Epithelial cell of proximal tubule (primary cell): ENCODE data around the gene SPINK8. TPM values are rescaled to one million over a fixed set of nuclear protein-coding genes. Genes with fewer than 3 reads are reported as not detected.

Source experiments
- DNase-seq: peaks from one replicate; pipeline ENCODE4 v3.0.0-alpha.2; 2011; ENCODE audit warnings: low read depth
- H3K4me3 ChIP-seq: 2 replicates; pipeline ENCODE4 v1.5.1; 2011; ENCODE audit warnings: low read depth, mild to moderate bottlenecking, low read length
- CTCF ChIP-seq: conservative IDR thresholded peaks from 2 replicates; pipeline ENCODE4 v1.5.1; 2012; ENCODE audit warnings: low read depth, mild to moderate bottlenecking, low read length
- total RNA-seq: library from RNA; depleted of rRNA; stranded (reverse); fragments of >200 nt; gene quantifications from 2 replicates; pipeline ENCODE4 v1.2.3, GENCODE V29; 2015

The SPINK8 gene
- total RNA-seq, 1 donor from 2014 or later = not detected

- DNase-seq = no peak
- no peak overlapping the region for H3K4me3 ChIP-seq
- TF ChIP-seq CTCF = no peak
Measured at GRCh38 chr3:48320996-48321395, 12.5 kb downstream of the SPINK8 start.

DNA sequence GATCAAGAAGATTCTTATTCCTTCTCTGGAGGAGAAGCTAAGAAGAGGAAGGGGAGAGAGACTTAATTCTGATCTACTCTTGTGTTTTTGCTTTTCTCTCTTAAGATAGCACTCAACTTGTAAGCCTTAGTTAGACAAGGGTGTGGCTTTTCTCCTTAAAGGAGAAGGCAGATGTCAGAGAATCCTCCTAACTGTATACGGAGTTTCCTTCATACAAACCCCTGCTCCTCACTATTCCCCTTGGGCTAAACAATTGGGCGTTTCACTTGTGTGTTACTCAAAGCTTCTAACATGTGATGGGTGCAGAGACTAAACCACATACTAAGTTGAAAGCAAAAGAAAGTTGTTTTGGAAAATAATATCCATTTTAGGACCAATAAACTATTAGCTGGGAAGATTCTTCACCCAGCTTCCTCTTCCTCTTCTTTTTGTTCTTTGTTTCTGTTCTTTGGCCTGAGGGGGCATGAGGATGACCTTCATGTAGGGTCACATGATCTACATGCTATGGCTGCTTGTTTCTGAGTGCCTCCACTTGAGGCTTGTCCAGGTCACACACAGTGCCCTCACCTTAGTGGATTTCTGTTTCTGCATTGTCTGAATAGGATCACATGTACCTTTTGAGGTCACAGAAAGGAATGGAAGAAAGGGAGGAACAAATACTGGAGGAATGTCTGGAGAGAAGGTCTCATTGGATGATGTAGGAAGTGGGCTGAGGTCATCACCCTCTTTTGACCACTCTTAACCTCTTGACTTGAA, 14.6 kb downstream of the SPINK8 start:
- no peak overlapping the region for H3K4me3 ChIP-seq
- TF ChIP-seq CTCF = no peak
- DNase-seq = no peak

DNA sequence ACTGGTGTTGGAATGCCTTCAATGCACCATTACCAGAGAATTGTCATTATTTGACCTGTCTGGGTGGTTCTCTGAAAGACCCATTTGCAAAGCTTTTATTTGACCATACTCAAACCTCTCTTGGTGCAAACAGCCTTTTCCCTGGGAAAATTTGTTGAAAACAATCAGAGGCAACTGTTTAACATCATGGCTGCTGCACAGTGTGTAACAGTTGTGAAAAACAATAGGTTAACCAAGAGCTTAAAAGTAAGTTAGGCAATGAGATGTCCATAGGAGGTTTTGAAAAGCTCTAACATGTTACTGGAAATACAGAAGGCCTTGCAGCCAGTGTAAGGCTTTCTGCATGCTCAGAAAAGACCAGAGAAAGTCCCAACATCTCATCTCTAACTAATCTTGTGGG, 18.9 kb downstream of the SPINK8 start:
- no peak overlapping the region for H3K4me3 ChIP-seq
- TF ChIP-seq CTCF = no peak
- no peak for DNase-seq

DNA sequence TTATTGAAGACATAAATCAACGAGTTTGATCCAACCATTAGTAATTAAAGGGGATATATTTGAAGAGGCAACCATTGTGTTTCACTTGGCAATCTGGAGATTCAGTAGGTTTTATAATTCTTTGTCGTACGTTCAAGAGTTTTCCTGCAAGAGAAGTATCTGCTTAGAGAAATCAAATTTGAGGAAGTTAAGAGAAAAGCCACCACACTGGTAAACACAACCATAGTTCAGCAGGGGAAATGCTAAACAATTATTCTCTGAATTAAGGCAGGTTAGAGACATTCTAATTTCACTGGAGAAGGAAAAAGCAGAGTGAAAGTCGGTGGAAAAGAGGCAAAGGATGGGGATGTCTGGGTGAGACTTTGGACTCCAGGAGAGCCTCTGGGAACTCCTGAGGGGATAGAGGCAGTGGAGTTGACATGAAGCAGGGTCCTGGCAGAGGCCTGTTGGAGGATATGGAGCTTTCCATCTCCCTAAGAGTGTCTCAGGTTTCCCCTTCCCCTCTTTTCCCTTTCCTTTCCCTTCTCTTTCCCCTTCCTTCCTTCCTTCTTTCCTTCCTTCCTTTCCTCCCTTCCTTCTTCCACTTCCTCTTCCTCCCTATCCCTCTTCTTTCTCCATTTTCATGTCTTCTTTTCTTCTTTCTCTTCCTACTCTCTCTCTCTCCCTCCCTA, 26.5 kb downstream of the SPINK8 start:
- no peak for TF ChIP-seq CTCF
- H3K4me3 ChIP-seq = no peak overlapping the region
- no peak for DNase-seq

DNA sequence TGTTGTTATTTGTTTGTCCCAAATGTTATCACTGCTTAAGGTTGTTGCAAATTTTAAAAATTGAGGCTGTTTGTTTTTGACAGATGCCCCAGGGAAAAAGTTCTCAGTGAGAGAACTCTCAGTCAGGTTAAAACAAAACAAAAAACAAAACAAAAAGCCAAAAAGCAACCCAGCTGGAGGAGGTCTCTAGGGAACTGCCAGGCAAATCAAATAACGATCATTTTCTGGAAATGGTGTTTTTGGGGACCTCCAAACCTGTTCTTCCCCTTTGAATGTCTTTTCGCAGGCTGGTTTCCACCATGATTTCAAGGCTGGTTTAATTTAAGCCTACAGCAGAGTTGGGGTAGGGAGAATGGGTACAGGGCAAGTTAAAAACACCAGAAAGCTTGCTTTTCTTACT, 27.2 kb downstream of the SPINK8 start:
- no peak overlapping the region for H3K4me3 ChIP-seq
- no peak for DNase-seq
- TF ChIP-seq CTCF = no peak

DNA sequence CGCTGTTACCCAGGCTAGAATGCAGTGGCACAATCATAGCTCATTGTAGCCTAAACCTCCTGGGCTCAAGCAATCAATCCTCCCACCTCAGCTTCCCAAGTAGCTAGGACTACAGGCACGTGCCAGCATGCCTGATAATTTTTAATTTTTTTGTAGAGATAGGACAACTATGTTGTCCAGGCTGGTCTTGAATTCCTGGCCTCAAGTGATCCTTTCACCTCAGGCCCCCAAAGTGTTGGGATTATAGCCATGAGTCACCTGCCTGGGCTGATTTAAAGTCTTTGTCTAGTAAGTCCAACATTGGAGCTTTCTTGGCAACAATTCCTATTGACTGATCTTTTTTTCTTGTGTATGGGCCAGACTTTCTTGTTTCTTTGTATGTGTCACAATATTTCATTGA, 28.1 kb downstream of the SPINK8 start:
- H3K4me3 ChIP-seq = no peak overlapping the region
- no peak for TF ChIP-seq CTCF
- no peak for DNase-seq

DNA sequence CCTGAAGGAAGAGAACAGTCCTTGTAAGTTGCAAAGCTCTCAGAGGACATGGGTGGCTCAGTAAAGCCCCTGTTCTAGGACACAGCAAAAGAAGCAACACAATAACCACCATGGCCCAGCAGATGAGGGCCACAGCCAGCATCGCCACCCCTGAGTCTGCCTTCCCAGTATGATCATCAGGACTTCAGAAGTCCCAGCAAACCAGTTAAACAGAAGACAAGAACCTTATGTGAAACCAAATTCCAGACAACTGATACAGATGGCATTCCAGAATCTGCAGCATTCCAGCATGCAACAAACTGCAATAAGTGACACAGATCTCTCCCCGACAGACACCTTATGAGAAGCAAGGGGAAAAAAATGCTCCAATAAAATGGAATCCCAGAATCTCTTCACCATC, 30.4 kb downstream of the SPINK8 start:
- no peak for TF ChIP-seq CTCF
- DNase-seq = no peak
- no peak overlapping the region for H3K4me3 ChIP-seq
